Endothelial cell of hepatic sinusoid (primary cell): ENCODE results near the gene NT5M.
"Not testable (repeated sequence)": the region's sequence is repeated elsewhere in the genome, so short reads cannot be mapped to it uniquely, and the experiment has no call there.

Experiments
- in situ Hi-C: cut with HindIII; loops from 2 replicates; pipeline ENCODE4 v1.10.0; 2017; ENCODE audit warnings: low sequenced_read_pairs

The NT5M gene

DNA sequence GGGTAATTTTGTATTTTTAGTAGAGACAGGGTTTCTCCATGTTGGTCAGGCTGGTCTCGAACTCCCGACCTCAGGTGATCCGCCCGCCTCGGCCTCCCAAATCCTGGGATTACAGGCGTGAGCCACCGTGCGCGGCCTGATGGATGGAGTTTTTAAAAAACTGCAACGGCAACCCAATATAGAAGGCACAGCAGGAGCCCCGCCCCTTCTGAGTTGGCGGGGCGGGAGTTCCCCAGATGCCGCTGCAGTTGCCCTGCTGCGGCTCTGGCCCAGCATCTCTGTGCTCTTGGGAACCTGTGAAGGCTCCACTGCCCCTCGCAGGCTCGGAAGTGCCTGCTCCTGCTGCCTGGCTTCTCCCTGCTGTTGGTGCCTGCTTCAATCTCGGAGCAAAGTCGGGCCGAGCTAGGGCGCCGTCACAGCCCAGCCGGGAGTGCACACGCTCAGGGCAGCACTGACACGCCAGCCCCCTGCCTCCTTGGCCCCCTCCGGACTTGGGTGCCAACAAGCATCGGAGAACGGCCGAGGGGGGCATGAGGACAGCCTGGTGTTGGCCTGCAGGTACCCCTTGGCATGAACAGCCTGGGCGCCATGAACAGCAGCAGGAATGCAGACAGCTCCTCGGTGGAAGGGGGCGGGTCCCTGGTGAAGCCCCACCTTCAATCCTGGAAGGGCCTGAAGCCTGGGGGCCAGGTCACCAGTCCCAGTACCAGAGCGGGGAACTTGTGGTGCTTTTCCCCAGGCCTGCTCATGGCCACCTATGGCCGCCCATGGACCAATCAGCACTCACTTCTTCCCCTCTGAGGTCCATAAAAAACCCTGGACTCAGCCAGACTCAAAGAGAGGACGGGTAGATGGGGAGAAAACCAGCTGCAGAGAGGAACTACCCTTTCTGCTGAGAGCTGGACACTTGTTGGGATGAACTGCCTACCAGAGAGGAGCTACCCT is 2.3 kb upstream of the NT5M start:
- in situ Hi-C loops: no loop called here

DNA sequence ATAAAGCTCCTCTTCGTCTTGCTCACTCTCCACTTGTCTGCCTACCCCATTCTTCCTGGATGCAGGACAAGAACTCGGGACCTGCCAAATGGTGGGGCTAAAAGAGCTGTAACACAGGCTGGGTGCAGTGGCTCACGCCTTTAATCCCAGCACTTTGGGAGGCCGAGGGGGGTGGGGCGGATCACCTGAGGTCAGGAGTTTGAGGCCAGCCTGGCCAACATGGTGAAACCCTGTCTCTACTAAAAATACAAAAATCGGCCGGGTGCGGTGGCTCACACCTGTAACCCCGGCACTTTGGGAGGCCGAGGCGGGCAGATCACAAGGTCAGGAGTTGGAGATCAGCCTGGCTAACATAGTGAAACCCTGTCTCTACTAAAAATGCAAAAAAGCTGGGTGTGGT is 1.5 kb upstream of the NT5M start:
- in situ Hi-C loops: not testable (repeated sequence)

DNA sequence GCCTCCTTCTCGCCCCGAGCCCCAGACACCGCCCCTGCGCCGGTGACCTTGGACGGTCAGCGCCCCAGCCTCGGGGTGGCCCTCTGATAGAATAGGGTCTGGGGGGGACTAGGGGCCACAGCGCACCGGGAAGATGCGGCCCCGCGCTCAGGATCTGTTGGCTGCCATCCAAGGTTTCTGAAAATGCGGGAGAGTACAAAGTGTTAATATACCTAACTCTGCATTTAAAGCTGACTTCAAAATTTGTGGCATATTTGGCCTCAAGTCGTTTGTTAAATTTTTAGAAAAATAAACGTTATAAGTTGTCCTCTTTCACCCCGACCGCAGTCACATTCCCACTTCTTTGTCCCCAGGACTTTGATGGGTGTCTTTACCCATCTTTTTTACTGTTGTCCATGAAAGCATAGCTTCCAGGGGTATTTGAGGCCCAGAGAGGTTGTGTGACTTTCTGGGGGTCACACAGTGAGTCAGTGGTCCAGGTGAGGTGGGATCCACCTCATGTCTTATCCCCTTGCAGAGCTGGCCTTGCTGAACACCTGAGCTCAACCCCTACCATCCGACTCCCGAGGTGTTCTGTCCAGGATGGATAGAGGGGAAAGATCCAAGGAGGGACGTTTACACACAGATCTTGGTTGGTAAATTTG is 796 bp downstream of the NT5M start:
- in situ Hi-C loops: no loop called here

DNA sequence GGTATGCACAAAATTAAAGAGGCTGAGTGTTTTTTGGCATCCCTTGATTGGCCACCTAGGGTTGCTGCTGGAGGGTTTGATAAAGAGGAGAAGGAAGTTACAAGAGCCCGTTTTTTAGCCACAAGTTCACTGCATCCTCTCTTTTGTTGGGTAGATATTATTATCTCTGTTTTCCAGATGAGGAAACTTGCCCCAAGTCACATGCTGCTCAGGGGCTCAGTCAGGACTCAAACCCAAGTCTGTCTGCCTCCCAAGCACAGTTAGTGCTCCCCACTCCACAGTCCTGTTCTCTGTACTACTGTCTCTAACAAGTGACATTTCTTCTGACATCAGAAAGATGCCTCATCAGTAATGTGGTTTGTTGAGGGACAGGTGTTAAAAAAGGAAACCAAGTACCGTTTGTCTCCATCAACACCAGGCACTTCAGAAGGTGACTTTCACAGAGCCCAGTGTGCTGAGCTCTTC is 1.4 kb downstream of the NT5M start:
- in situ Hi-C loops: no loop called here

DNA sequence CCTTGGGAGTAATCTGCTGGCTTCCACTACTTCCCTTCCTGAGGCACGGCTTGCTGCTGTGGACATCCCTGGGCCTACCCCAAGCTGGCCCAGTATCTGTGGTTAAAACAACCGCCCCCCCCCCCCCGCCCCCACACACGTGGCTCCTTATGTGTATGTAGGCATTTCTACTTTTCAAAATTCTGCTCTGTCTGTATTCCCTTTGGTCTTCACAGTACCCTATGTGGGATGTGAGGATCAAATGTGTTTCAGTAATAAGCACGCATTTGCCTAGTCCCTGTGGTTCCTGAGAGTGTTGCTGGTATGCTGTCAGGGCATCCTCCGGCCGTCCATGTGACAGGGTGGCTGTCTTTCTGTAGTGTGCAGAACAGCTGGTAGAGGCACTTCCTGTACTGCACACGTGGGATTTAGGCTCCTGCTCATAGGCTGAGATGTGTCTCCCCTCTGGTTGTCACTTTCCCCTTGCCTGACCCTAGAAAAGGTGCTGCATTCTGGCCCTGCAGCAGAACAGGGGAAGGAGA is 2.2 kb downstream of the NT5M start:
- in situ Hi-C loops: no loop called here

DNA sequence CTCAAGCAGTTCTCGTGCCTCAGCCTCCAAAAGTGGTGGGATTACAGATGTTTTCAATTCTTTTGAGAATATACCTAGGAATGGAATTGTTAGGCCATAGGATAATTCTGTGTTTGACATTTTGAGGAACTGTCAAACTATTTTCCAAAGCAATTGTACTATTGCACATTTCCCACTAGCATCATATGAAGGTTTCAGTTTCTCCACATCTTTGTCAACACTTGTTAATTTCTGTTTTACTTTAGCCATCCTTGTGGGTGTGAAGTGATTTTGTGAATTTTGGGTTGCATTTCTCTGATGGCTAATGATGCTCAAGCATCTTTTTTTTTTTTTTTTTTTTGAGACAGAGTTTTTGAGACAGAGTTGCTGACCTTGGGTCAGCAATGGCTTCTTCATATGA is 6.2 kb downstream of the NT5M start:
- in situ Hi-C loops: no loop called here

DNA sequence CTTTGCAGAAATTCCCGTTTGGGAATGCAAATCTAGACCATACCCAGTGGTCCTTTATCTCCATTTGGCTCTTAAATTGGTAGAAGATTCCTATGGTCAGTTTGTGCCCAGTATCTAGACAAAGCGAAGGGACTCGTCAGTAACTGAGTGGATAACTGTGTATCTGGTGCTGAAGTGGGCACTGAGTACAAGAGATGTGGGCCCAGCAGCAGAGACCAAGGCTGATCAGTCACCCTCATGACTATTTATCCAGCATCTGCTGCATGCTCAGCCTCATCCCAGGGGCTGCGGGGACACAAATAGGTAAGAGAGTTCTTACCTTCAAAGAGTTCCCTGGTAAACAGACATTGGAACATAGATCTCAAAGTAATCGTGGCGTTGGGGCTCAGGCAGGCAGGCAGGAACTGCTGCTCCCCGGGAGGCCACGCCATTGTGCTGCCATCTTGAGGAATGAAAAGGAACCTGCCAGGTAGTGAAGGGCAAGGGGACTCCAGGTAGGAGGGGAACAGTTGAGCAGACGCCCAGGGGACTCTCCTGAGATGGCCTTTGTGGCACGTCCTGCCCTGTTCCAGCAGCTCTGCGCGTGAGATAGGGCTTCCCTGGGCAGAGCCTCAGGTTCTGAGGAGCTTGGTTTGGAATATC is 10.3 kb downstream of the NT5M start:
- in situ Hi-C loops: no loop called here

DNA sequence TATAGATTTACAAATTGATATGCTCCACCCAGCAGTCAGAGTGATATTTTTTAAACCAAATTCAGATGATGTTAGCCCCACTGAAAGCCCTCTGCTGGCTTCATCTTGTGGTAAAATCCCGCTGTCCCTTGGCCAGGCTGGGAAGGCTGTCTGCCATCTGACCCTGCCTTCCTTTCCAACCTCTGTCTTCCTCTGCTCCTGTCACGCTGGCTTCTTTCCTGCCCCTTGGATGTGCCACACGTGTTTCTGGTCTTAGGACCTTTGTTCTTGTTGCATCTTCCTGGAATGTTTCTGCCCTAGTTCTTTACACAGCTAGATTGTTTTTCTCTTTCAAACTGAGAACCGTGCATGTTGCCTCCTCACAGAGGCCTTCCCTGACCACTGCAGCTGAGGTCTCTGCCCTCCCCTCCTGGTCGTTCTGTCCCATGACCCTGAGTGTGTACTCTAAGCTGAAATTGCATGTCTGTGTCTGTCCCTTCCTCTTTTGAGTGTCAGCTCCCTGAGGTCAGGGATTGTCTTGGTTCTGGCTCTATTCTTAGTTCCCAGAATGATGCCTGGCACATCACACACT is 11.4 kb downstream of the NT5M start:
- in situ Hi-C loops: no loop called here

DNA sequence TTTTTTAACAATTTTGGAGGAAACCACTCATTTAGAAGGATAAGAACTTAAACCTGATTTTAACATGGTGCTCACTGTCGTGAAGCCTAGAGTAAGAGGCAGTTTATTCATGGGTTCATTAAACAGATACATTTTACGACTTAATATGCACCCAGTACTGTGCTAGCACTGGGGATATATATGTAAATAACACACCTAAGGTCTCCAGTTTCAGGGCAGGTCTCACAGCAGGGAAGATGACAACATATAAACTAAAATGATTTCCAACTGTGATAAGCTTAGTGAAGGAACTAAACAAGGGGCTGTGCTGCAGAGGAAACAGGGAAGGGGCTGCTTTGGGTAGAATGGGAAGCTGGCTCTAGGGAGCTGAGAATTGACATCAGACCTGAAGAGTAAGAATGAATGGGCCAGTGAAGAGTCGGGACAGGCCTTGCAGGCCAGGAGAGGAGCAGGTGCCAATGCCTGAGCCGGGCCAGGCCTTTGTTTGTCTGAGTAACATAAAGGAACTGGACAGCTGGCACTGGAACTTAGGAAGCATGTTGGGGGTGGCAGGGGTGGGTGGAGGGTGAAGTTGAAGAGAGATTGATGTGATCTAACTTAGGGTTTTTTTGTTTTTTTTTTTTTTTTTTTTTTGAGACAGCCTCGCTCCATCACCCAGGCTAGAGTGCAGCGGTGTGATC is 12.1 kb downstream of the NT5M start:
- in situ Hi-C loops: no loop called here

DNA sequence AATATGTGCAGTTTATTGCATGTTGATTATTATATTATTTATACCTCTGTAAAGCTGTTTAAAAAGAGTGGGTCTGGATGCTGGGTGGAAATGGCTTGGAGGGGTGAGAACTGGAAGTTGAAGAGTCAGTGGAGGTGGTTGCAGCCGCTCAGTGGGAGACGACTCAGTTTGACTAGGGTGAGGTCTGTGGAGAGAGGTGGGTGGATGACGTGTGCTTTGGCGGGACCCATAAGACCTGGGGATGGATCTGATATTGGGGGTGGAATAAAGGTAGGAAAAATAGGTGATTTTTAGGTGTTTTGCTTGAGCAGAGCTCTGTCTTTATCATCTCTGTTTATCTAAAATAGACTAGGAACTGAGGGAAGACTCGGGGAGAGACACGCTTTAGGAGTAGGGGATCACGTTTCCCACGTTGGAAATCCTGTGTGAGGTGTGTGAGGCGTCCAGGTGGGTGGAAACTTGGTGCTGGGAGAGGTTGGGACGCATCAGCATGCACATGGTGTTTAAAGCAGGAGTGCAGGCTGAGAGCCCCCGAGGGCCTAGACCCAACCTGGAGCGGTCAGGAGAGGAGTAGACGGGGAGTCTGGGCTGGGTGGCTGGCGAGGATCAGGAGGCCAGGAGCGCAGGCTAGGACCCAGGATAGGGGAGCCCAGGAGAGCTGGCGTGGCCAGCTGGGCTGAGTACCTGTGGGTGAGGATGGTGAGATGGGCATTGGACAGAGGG is 17.2 kb downstream of the NT5M start:
- in situ Hi-C loops: no loop called here

DNA sequence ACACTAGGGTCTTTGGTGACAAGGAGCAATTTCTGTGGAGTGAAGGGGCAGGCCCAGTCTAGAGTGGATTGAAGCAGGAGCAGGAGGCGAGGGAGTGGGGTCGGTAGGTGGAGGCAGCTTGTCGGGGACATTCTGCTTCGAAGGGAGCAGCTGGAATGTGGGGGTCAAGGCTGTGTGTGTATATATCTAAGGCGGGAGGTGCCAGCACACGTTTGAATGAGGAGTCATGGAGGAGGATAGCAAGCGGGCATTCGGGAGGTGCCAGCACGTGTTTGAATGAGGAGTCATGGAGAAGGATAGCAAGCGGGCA is 17.7 kb downstream of the NT5M start:
- in situ Hi-C loops: no loop called here

DNA sequence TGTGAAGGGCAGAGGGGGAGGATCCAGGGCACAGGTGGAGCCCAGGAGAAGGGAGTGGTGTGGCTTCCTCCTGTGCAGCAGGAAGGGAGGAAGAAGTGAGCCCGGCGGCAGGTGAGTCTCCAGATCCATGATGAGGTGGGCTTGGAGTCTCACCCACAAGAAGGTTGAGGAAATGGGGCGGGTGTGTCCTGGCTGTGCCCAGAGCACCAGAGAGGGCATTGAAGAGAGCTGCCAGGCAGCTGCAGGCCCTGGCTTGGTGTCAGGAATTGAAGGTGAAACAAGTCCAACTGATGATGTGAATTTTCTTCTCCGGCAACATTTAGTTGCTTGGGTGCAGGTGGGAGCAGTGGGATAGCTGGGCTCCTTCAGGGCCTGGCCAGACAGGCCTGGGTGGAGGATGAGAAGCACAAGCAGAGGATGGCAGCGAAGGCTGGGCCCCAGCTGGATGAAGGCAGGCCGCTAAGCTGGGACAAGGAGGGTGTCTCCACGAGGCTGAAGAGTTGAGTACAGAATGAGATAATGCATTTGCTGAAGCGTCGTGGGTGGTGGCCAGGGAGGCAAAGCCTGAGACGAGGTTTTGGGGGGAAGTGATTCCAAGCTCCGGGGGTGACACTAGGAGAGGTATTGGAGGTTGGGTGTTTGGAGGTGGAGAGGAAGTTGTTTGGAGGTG is 18.3 kb downstream of the NT5M start:
- in situ Hi-C loops: no loop called here

DNA sequence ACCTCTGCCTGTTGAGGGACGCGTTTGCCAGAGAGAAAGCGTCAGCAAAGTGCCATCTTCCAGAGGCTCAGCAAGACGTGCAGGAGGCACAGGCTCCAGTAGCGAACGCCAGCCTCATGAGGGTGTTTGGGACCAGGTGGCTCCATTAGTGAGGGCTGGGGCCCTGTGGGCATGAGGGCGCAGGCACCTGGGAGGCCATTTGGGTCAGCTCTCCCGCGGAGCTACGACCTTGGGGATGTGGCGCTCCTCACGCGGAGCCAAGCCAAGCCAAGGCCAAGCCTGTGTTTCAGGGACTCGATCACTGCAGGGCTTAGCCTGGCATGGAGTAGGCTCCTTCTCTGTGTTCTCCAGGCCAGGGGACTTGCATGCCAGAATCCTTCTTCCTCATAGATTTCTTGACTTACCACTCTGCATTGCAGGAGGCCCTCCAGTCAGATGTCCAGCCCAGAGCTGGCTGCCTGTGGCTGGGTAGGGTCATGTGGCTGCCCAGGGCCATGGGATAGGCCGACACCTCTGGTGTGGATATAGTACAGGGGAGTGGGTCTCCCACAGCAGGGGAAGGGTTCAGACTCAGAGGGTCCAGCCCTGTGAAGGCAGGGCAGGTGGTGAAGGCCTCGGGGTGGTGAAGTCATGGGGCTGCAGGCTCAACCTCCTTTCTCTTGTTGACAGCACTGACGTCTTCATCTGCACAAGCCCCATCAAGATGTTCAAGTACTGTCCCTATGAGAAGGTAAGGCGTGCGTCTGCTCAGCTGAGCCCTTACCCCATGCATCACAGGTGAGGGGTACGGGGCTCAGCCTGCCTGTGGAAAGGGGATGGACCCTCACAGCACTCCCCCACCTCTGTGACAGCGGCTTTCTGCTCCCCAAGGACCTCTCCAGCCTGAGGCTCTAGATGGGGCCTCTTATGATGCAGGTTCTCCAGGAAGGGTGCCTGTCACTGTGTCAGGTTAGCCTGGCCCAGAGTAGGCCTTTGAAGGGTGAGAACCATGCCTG is 19.6 kb downstream of the NT5M start:
- in situ Hi-C loops: no loop called here

DNA sequence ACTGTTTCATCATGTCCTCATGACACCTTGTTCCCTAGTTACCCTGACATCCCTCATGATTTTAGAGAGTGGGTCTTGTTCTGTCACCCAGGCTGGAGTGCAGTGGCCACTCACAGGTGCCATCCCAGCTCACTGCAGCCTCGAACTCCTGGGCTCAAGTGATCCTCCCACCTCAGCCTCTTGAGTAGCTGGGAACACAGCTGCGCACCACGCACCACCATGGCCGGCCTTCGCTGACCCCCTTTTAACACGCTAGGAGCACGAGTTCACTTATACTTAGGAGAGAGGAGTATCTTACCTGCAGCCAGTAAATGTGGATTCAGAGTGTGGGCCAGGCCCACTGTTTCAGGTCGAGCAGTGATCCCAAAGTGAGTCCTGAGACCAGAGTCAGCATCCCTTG is 21.4 kb downstream of the NT5M start:
- in situ Hi-C loops: no loop called here

DNA sequence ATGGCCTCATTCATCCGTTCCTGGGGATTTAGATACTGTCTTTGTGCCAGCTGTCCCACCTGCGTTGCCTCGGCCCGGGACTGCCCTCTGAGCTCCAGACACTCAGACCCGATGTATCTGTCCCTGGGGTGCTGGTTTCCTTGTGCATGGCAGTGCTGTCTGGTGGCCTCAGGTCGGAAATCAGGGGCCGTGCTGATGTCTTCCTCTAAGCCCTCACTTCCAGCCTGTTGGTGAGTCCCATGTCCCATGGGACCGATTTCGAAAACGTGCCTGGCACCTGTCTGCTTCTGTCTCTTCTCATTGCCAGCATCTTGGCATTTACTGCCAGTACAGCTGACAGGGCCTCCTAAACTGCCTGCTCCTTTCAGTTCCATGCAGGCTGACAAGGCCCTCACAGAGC is 22.1 kb downstream of the NT5M start:
- in situ Hi-C loops: no loop called here

DNA sequence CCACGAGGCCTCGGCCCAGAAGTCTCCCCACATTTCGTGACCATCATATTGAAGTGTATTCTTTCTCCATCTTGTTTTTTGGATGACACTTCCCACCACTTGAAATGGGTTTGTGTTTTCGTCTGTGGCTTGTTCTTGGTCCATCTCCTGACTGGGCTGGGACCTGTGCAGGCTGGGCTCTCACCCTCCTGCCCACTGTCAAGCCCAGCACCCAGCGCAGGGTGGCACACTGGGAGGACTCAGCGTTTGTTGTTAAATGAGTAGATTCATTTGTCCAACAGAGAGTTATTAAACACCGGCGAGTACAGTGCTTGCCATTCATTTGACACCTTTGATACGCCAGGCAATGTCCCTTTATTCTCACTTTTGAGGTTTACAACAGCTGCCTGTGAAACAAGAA is 22.6 kb downstream of the NT5M start:
- in situ Hi-C loops: no loop called here

DNA sequence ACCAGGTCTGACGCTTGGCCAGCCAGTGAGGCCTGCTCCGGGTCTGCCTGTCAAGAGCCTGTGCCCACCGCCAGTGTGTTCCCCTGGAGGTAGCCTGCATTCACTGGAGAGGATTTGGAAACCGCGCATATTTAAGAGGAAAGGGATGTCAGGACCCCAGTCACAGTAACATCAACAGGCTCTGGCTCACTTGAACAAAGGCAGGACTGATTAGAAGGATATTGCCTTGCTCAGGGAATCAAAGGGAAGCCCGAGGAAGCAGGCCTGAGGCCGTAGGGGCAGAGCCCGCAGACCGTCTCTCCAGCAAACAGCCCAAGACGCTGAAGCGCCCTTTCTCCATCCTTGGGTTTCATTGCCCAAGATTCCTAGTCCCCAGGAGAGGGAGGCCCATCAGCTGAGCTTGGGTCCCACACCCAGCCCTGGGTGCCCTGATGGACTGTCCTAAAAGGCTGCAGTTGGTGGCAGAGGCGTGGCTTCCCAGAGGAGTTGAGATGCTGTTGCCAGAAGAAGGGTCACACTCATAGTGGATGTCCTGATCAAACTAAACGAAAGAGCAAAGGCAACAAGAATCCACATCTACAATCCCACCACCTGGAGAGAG is 23.2 kb downstream of the NT5M start:
- in situ Hi-C loops: no loop called here

DNA sequence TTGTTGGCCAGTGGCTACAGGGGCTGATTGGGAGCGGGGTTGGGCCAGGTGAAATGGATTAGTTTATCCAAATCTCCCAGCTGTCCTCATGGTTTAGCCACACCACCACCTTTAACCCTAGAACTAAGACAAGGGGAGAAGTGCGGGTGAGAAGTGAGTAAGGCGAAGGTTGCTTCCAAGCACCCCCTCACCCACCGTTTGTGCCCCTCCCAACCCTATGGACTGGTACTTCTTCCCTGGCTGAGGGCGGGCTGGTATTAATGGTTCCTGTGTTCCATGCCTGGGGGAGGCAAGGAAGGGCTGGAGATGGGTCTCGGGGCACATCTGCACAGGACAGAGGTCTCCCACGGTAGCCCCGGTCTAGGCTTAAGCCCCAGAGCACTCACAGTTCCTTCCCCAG is 25.1 kb downstream of the NT5M start:
- in situ Hi-C loops: no loop called here
